GM19193 (cell line): ENCODE results near the gene SEZ6L.

Experiments used
- POLR2A ChIP-seq: IDR thresholded peaks from 4 replicates; pipeline ENCODE4 v1.6.1; 2011; ENCODE audit not compliant: insufficient read depth, insufficient read length; ENCODE audit errors: extremely low read depth

The SEZ6L gene

DNA sequence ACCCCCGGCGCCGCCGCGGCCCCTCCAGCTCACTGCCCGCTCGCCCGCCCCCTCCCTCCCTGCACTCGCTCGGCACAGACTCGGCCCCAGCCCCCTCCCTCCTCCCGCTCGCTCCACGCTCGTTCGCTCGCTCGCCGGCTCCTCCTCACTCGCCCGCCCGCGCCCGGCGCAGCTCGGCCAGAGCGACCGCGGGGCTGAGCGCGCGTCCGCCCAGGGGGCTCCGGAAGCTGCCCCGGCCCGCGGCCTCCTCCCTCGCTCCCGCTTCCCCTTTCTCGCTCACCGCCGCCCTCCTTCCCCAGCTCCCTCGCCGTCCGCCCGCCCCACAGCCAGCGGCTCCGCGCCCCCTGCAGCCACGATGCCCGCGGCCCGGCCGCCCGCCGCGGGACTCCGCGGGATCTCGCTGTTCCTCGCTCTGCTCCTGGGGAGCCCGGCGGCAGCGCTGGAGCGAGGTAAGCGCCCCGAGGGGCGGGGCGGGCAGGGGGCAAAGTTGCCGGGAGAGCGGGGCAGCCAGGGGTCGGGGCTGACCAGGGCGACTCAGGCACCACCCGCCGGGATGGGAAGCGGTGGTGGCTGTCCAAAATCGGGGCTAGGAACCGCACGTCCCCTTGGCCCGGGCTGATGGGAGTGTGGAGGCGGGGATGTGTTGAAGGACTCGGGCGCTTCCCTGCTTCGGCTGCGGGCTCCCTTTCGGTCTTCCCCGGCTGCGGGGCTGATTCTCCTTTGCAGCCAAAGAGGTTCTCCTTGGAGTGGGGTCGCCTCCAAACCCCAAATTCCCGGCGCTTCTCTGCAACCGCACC, at the start of gene SEZ6L:
Gene SEZ6L (plus strand): TSS at position 148 of the 797 bp plus-strand sequence. CDS start 208 bp downstream, at position 356.
- TF ChIP-seq POLR2A, result no peak

DNA sequence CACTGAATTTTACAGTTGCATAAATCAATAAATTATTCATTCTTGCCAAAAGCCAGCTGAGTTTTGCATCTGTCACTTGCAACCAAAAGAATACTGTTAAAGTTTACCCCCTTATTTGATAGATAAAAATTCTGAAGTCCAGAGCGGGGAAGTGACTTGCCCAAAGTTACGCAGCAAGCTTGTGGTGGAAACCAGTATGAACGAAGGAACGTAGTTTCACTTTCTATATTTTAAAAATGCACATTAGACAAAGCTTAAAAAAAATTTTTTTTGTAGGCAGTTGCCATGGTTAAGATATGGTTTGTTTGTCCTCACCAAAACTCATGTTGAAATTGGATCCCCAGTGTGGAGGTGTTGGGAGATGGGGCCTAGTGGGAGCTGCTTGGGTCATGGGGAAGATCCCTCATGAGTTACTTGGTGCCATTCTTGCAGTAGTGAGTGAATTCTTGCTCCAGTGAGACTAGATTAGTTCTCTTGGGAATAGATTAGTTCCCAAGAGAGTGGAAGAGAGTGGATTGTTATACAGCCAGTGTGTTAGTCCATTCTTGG, 46.3 kb upstream of the SEZ6L start:
- TF ChIP-seq POLR2A, result no peak

DNA sequence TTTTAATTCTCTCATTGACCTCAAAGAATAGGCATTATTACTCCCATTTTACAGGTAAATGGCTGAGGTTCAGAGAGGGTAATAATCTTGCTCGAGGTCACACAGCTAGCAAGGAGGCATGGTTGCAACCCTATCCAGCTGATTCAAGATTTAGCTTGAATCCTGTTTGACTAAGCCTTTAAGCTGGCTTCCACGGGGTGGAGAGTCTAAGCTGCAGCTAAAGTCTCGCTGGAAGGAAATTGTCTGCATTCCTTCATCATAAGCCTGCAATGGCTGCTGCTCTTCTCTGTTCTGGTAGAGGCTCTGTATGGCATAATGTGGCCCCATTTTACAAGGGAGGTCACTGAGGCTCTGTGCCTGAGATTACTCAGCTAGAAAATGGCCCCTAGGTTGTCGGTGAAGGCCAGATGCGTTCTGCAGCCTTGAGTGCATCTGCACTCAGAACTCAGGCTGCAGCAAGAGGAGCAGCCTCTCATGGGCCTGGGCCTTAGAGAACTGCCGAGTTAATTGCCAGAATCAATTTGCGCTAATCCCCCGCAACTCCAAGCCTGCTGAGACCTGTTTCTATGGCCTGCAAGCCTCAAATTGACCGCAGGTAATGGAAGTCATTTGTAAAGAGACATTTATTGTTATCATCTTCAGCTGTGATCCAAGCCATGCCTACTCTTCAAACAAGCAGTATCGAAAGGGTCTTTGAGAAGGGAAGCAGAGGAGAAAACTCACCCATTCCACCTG, 44.1 kb upstream of the SEZ6L start:
- TF ChIP-seq POLR2A, result no peak

DNA sequence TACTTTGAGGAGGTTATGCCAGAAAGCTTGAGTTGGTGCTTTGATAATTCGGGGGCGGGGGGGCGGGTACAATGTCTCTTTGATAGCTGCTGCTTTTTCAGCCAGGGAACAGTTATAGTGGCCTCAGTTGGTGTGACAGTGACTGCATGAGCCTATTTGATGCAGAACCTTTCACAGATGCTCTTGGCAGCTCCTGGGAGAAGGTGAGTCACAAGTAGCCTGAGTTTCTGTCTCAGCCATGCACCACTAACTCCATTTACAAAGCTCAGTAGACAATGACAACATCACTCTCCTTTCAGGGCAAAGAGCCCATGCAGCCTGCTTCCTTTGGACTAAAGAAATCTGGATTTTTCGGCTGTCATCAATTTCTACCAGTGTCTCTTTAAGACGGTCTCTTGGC, 42.1 kb upstream of the SEZ6L start:
- no peak for TF ChIP-seq POLR2A

DNA sequence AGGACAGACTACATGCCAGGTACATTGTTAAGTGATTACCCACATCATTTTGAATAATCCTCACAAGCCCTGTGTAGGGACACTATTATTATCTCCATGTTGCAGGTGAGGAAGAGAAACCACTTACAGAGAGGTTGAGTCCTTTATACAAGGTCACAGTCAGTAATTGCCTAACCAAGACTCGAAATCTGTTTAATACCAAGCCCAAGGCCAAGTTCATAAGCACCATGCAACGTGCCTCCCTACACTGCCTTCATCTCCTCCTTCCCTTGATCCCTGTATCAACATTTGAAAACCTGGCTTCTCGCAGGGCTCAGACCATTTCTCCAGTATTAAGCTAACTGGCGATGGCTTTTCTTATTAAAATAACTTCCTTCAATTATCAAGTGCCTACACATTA, 41.7 kb upstream of the SEZ6L start:
- no peak for TF ChIP-seq POLR2A

DNA sequence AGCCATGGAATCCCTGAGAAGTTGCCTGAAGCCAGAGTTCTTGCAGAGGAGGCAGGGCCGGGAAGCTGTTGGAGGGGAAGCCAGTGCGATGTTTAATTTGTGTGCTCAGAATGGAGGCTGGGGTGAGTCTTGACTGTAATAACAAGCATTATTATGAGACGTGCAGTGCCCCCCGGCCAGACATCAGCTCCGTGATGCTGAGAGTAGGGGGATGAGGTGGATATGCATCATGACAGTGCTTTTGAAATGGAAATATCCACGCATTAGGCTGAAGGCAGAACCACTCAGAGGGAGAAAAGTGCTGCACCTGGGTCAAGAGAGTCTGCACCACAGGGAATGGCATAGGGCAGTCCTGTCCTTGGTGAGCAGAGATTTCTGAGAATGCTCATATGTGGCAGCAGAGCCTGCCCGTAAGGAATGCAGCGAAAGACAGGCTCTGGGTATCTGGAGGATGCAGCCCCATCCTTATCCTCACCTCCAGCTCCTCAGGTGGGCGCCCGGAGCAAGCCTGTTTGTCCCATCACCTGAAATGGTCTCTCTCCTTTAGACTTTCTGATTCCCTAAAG, 37.6 kb upstream of the SEZ6L start:
- TF ChIP-seq POLR2A, result no peak

DNA sequence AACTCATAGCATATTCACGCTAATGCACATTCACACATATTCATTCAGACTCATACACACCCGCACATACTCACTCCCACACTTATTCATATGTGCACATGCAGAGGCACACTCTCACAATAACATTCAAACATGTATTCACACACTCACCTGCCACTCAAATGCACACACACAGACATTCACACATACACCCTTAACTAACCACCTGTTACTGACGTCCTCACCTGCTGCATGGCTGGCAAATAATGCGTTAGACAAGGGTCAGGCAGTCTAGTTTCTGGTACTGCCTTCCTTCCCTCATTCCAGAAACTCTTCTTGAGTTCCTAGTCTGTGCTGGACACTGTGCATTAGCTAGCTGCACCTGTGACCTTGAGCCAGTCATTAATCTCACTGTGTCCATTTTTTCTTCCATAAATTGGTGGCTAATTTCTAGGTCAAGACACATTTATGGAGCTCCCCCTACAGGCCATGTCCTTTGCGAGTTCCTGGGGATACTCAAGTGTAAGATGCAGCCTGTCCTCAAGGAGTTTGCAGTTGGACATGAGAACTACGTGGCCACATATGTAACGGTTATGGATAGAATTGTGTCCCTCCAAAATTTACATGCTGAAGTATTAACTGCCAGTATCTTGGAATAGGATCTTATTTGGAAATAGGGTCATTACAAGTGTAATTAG, 34.5 kb upstream of the SEZ6L start:
- no peak for TF ChIP-seq POLR2A

DNA sequence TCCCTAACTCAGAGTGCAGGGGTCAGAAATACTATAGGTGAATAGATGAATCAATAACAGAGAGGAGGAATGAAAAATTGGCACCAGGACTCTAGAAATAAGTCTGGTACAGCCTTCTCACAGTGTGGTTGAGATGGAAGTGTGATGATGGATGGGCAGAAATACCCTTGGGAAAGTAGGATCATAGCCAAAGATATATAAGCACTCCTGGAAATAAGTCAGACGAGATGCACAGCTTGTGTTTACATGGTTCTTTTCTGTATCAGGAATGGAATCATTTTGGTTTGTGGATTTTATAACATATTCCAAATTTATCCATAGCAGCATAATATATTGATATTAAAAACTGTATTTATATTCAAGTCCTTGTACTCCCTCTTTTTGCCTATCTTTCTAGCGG, 33.5 kb upstream of the SEZ6L start:
- TF ChIP-seq POLR2A, result no peak

DNA sequence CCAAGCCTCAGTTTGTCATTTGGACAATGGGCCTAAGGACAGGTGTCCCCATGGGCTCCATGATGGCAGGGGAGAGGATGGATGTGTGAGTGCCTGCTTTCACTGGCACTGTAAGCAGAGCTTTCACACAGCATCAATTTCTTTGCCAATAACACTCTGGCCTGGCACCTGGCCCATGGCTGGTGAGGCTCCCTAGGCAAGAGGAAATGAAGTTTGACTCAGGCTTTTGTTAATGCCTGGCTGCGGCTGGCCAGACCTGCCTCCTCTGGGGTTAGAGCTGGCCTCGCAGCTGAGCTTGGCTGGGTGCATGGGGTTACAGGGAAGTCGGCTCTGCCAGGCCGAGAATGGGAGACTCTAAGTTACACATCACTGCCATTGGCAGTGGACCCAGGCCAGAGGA, 30.0 kb upstream of the SEZ6L start:
- TF ChIP-seq POLR2A, result no peak

DNA sequence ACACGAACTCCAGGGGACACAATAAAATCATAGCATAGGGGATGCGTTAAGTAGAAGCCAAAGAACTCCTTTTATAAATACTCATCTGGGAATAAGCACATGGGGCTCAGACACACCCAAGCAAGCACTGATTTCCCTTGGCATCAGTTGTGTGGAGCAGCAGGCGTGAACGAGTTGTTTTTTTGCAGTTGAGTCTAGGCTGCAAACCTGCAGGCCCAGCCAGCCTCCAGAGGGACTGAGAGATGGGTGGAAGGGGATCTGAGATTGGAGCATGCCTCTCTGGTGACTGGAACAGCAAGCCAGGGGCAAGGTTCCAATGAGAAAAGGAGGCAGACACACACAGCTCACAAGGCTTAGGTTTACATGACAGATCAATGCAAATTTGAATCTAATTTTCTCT, 27.4 kb upstream of the SEZ6L start:
- TF ChIP-seq POLR2A, result no peak

DNA sequence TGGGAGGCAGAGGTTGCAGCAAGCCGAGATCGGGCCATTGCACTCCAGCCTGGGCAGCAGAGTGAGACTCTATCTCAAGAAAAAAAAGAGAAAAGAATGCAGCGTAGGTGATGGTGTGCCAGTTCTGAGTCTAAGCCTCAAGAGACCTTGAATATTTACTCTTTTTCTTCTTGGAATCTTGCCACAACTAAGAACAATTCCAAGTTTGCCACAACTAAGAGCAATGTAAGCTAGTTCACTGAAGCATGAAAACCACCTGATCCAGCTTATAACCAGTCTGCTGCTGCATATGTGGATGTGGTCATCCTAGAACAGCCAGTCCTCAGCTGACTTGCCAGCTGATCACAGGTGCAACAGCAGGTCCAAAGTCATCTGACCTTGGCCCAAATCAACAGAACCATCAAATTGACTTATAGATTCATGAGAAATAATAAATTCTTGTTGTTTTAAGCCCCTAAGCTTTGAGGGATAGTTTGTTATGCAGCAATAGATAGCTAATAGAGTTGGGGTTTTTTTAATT, 25.4 kb upstream of the SEZ6L start:
- TF ChIP-seq POLR2A, result no peak

DNA sequence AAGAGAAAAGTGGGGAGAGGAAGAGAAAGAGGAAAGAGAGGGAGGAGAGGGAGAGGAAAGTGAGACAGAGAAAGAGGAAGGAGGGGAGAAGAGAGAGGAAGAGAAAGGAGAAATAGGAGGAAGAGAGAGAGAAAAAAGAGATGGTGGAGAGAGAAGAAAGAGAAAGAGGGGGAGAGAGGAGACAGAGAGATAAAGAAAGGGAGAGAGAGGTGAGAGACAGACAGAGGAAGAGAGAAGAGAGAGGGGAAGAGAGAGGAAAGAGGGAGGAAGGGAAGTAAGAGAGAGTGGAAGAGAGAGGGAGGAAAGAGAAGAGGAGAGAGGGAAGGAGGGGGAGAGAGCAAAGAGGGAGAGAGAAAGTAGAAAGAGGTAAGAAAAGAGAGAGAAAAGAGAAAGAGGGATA, 9.4 kb upstream of the SEZ6L start:
- no peak for TF ChIP-seq POLR2A

DNA sequence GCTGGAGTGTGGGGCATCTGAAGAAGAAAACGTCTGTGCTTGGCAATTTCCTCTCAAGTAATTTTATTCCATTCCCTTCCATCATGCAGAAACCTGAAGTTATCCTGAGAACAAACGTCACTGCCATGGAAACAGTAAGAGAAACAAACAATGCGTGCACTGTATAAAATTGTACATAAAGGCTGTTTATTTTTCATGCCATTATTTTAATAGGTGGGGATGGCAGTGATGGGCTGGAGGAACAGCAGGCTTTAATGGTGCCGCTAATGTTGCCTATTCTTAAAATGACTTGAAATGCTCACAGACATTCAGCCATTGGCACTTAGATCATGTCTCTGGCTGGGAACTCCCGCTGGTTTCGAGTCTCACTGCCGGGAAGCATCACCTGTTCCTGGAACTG, 7.5 kb upstream of the SEZ6L start:
- no peak for TF ChIP-seq POLR2A

DNA sequence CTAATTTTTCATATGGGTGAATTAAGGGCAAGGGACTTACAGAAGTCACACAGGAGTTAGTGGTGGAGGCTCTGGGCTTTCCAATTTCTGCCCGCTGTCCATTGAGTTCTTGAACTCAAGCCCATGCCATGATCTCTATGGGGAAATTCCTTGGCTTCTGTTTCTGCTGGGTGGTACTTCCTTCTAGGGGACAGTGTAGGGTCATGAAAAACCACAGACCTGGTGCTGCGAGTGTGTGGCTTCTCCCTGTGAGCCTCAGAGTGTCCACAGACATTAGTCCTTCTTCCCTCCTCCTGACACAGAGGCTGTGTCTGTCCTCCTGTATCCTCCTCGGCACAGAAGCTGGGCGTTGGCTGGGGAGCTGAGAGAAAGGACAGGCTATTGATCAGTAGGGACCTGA, 6.3 kb upstream of the SEZ6L start:
- no peak for TF ChIP-seq POLR2A

DNA sequence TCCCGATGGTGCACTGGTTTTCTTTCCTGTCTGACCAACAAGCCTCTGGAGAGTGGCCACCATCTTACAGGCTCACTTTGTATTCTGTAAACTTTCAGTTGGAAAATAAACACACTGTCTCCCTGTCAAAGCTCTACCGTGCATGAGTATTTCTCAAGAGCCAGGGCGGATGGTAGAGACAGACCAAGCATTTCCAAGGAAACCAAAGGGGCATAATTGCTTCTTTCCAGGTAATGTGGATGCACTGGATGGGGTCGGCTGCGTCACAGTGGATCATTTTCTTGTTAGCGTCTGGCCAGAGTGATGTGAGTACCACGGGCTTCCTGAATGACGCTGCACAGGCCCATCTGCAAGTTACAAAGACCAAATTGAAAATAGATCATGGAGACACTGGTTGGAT, 5.1 kb upstream of the SEZ6L start:
- TF ChIP-seq POLR2A, result no peak
